Measurements from ENCODE around the gene SUV39H1.
"Not testable (repeated sequence)": the region's sequence is repeated elsewhere in the genome, so short reads cannot be mapped to it uniquely, and the experiment has no call there.

Gene SUV39H1

GRCh38 chrX:48696301-48696908 is at the start of gene SUV39H1:
Gene SUV39H1, plus strand, starts transcription at chrX:48696734. Its CDS starts 51 bp downstream, at chrX:48696785.
- peak; percentile 89 to 91 for DNase-seq

GRCh38 chrX:48648336-48648751 is 48.2 kb upstream of the SUV39H1 start:
- peak; percentile 53 to 67 for DNase-seq

GRCh38 chrX:48649102-48649501 is 47.4 kb upstream of the SUV39H1 start:
- DNase-seq = no peak

- not testable (repeated sequence) for DNase-seq
These were observed 44.4 kb upstream of the SUV39H1 start for GRCh38 chrX:48652055-48652579.

- not testable (repeated sequence) for DNase-seq
These were observed 41.8 kb upstream of the SUV39H1 start for GRCh38 chrX:48654746-48655145.

GRCh38 chrX:48659686-48660085 is 36.8 kb upstream of the SUV39H1 start:
- not testable (repeated sequence) for DNase-seq

GRCh38 chrX:48663241-48663640 is 33.3 kb upstream of the SUV39H1 start:
- no peak for DNase-seq

- DNase-seq = no peak
These were observed 32.4 kb upstream of the SUV39H1 start for GRCh38 chrX:48664156-48664555.

GRCh38 chrX:48665991-48666390 is 30.5 kb upstream of the SUV39H1 start:
- no peak for DNase-seq

- no peak for DNase-seq
These were observed 29.9 kb upstream of the SUV39H1 start for GRCh38 chrX:48666649-48667048.

- DNase-seq = peak in 1 of 2 donors; percentile 31
These were observed 29.0 kb upstream of the SUV39H1 start for GRCh38 chrX:48667509-48667908.

- not testable (repeated sequence) for DNase-seq
These were observed 28.3 kb upstream of the SUV39H1 start for GRCh38 chrX:48668187-48668586.

GRCh38 chrX:48676106-48676892 is 20.2 kb upstream of the SUV39H1 start:
- peak; percentile 92 to 94 for DNase-seq

- DNase-seq = peak in 1 of 2 donors; percentile 31
These were observed 19.7 kb upstream of the SUV39H1 start for GRCh38 chrX:48676893-48677270.

- no peak for DNase-seq
These were observed 19.0 kb upstream of the SUV39H1 start for GRCh38 chrX:48677516-48677915.

- DNase-seq = peak; percentile 47 to 75
These were observed 16.1 kb upstream of the SUV39H1 start for GRCh38 chrX:48680467-48680866.

GRCh38 chrX:48680925-48681324 is 15.6 kb upstream of the SUV39H1 start:
- DNase-seq = not testable (repeated sequence)

- DNase-seq = no peak
These were observed 14.9 kb upstream of the SUV39H1 start for GRCh38 chrX:48681539-48682183.

- peak; percentile 11 to 57 for DNase-seq
These were observed 13.7 kb upstream of the SUV39H1 start for GRCh38 chrX:48682795-48683194.

GRCh38 chrX:48683411-48683982 is 13.0 kb upstream of the SUV39H1 start, which contains the start of gene WAS:
Gene WAS, plus strand, starts transcription at chrX:48683799. Its CDS starts 55 bp downstream, at chrX:48683854.
- peak; percentile 62 to 67 for DNase-seq

- DNase-seq = no peak
These were observed 12.4 kb upstream of the SUV39H1 start for GRCh38 chrX:48684134-48684533.

- no peak for DNase-seq
These were observed 11.1 kb upstream of the SUV39H1 start for GRCh38 chrX:48685416-48685815.
